Gastroesophageal sphincter (tissue), 4 donors: ENCODE results near the gene PCDH15. TPM values are rescaled to one million over a fixed set of nuclear protein-coding genes. Genes with fewer than 3 reads are reported as not detected.

Experiments used
- ATAC-seq: fragments of 150-250 bp; one replicate; pipeline ENCODE4 v1.9.1; 2016; ENCODE audit warnings: mild to moderate bottlenecking, moderate library complexity
- H3K27ac ChIP-seq, 4 donors: fragments of 200-600 bp; sonication (generic) in 3 of 4; 1 replicate in 3 of 4; 2 replicates in 1 of 4; pipeline ENCODE4 v1.5.1; 2016 to 2019
- H3K27me3 ChIP-seq: fragments of 200-600 bp; sonication (generic); one replicate; pipeline ENCODE4 v1.5.1; 2019
- H3K36me3 ChIP-seq, 2 donors: fragments of 200-600 bp; sonication (generic); one replicate each; pipeline ENCODE4 v1.5.1; 2019; ENCODE audit warnings: control low read depth in 1 of 2
- H3K4me1 ChIP-seq, 3 donors: fragments of 200-600 bp; sonication (generic); 1 replicate in 2 of 3; 2 replicates in 1 of 3; pipeline ENCODE4 v1.5.1; 2016 to 2019; ENCODE audit warnings: control low read depth in 2 of 3
- H3K4me3 ChIP-seq, 2 donors: fragments of 200-600 bp; sonication (generic); one replicate each; pipeline ENCODE4 v1.5.1; 2019; ENCODE audit warnings: mild to moderate bottlenecking in 1 of 2, moderate library complexity in 1 of 2
- H3K9me3 ChIP-seq, 3 donors: fragments of 200-600 bp; sonication (generic); one replicate each; pipeline ENCODE4 v1.5.1; 2017 to 2019; ENCODE audit warnings: control low read depth in 2 of 3
- EP300 ChIP-seq: sonication (generic); formaldehyde crosslinking; IDR thresholded peaks from one replicate; pipeline ENCODE4 v1.6.1; 2017; ENCODE audit warnings: antibody characterized with exemption, mild to moderate bottlenecking
- POLR2A ChIP-seq, 2 donors: fragments of 450-650 bp; IDR thresholded peaks; one replicate each; pipeline ENCODE4 v1.6.1; 2017; ENCODE audit warnings: antibody characterized with exemption in 2 of 2, mild to moderate bottlenecking in 2 of 2, moderate library complexity in 1 of 2
- POLR2AphosphoS5 ChIP-seq: sonication (generic); formaldehyde crosslinking; IDR thresholded peaks from one replicate; pipeline ENCODE4 v1.6.1; 2017; ENCODE audit warnings: antibody characterized with exemption
- WGBS, 2 donors: methylation state at CpG; one replicate each; pipeline ENCODE4 v1.1.5; 2018; ENCODE audit warnings: low coverage in 1 of 2; 5-methylcytosine and 5-hydroxymethylcytosine counted together
- total RNA-seq, 4 donors: library from RNA; depleted of rRNA; stranded (reverse); fragments of >200 nt; gene quantifications; one replicate each; pipeline ENCODE4 v1.1.0, GENCODE V29; 2016
- TF ChIP-seq, protein P1 (sequence below), 4 experiments: fragments of 200-600 bp in 2 of 4; fragments of 450-650 bp in 2 of 4; sonication (generic) in 1 of 4; IDR thresholded peaks; one replicate each; pipeline ENCODE4 v1.5.1; 2017 to 2019; ENCODE audit warnings: antibody characterized with exemption in 4 of 4, mild to moderate bottlenecking in 2 of 4, moderate library complexity in 2 of 4

PCDH15 gene
- total RNA-seq, 4 donors from 2014 or later, result 0.10 to 0.50 (median 0.27) TPM; not detected in 1

DNA sequence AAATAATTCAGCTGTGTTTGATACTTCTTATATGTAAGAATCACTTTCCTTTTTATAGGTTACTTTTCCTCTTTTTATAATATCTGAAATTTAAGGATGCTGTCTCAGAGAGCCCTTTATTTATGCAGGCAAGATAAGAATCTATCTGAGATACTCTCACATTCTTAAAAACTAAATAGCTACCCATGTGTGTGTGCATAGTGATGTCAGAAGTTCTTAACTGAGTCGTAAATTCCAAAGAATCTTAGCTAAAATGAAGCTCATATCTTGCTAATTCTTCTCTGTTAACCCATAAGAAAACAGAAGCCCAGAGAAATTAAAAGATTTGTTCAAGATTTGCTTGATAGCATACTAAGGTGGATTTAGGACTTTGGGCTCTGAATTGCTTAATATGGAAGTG is 118.5 kb downstream of the PCDH15 start:
- no peaks in the 10 kb centered on the region for H3K9me3 ChIP-seq
- ATAC-seq, result no peak
- H3K4me1 ChIP-seq, result no peaks in the 10 kb centered on the region
- WGBS, 2 donors, result 36 to 67% methylated on average over 1 of the region's 1 CpG
- no peaks in the 10 kb centered on the region for H3K36me3 ChIP-seq
- H3K4me3 ChIP-seq, result no peak overlapping the region
- H3K27me3 ChIP-seq, result no peaks in the 10 kb centered on the region
- no peak overlapping the region for H3K27ac ChIP-seq
- no peak for TF ChIP-seq POLR2AphosphoS5
- TF ChIP-seq EP300, result no peak

- WGBS, 2 donors, result 88 to 90% methylated on average over 1 to 2 of the region's 2 CpGs
- ATAC-seq, result no peak
- Histone ChIP-seq H3K27me3 (no peaks in the 10 kb centered on the region), H3K4me1 (no peaks in the 10 kb centered on the region), H3K9me3 (no peaks in the 10 kb centered on the region), H3K27ac (no peak overlapping the region), H3K36me3 (no peaks in the 10 kb centered on the region), H3K4me3 (no peak overlapping the region)
- TF ChIP-seq, protein P1, sequence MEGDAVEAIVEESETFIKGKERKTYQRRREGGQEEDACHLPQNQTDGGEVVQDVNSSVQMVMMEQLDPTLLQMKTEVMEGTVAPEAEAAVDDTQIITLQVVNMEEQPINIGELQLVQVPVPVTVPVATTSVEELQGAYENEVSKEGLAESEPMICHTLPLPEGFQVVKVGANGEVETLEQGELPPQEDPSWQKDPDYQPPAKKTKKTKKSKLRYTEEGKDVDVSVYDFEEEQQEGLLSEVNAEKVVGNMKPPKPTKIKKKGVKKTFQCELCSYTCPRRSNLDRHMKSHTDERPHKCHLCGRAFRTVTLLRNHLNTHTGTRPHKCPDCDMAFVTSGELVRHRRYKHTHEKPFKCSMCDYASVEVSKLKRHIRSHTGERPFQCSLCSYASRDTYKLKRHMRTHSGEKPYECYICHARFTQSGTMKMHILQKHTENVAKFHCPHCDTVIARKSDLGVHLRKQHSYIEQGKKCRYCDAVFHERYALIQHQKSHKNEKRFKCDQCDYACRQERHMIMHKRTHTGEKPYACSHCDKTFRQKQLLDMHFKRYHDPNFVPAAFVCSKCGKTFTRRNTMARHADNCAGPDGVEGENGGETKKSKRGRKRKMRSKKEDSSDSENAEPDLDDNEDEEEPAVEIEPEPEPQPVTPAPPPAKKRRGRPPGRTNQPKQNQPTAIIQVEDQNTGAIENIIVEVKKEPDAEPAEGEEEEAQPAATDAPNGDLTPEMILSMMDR (IDR thresholded peaks at IDR 0.05), result no peak
- no peak for TF ChIP-seq POLR2A (IDR thresholded peaks at IDR 0.05)
- TF ChIP-seq POLR2AphosphoS5, result no peak
- no peak for TF ChIP-seq EP300
Observed at GRCh38 chr10:54681136-54681535, 119.9 kb downstream of the PCDH15 start.

GRCh38 chr10:54667136-54667535 is 133.9 kb downstream of the PCDH15 start:
- Histone ChIP-seq H3K36me3 (no peaks in the 10 kb centered on the region), H3K27me3 (no peaks in the 10 kb centered on the region), H3K27ac (no peak overlapping the region), H3K4me1 (no peaks in the 10 kb centered on the region), H3K9me3 (no peaks in the 10 kb centered on the region), H3K4me3 (no peak overlapping the region)
- ATAC-seq, result no peak
- WGBS, 2 donors, result 82 to 89% methylated on average over 1 of the region's 1 CpG
- TF ChIP-seq POLR2A (IDR thresholded peaks at IDR 0.05) (no peak), POLR2AphosphoS5 (no peak)
- TF ChIP-seq, protein P1 (IDR thresholded peaks at IDR 0.05), result no peak

GRCh38 chr10:54666192-54666591 is 134.8 kb downstream of the PCDH15 start:
- Histone ChIP-seq H3K4me3 (no peak overlapping the region), H3K9me3 (no peaks in the 10 kb centered on the region), H3K27me3 (no peaks in the 10 kb centered on the region), H3K27ac (no peak overlapping the region), H3K36me3 (no peaks in the 10 kb centered on the region), H3K4me1 (no peaks in the 10 kb centered on the region)
- TF ChIP-seq POLR2A (IDR thresholded peaks at IDR 0.05) (no peak), EP300 (no peak), POLR2AphosphoS5 (no peak)
- TF ChIP-seq, protein P1 (IDR thresholded peaks at IDR 0.05), result no peak
- no peak for ATAC-seq

DNA sequence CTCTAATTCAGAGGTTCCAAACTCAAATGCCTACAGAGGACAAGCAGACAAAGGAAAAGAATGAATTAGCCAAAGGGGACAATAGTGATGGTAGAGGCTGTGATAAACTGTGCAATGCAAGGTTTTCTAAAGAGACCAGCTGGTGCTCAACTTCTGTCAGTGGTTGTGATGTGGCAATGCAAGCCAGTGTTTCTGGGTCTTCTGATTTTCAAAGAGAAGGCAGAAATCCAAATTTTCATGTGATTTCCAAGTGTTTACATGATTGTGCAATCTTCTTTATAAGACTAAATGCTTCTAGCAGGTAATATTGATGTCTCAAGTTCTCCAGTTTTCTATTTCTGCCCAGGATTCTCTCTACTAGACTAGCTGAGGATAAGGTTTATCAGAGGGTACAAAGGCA is 135.9 kb downstream of the PCDH15 start:
- H3K4me3 ChIP-seq, result no peak overlapping the region
- TF ChIP-seq EP300, result no peak
- TF ChIP-seq, protein P1 (IDR thresholded peaks at IDR 0.05), result no peak
- no peak for TF ChIP-seq POLR2A (IDR thresholded peaks at IDR 0.05)
- TF ChIP-seq POLR2AphosphoS5, result no peak
- ATAC-seq, result no peak
- no peak overlapping the region for H3K27ac ChIP-seq
- H3K9me3 ChIP-seq, result no peaks in the 10 kb centered on the region
- no peaks in the 10 kb centered on the region for H3K27me3 ChIP-seq
- H3K4me1 ChIP-seq, result no peaks in the 10 kb centered on the region
- no peaks in the 10 kb centered on the region for H3K36me3 ChIP-seq

GRCh38 chr10:54660397-54660796 is 140.6 kb downstream of the PCDH15 start:
- ATAC-seq, result no peak
- Histone ChIP-seq H3K36me3 (no peaks in the 10 kb centered on the region), H3K27me3 (no peaks in the 10 kb centered on the region), H3K4me3 (no peak overlapping the region), H3K4me1 (no peaks in the 10 kb centered on the region), H3K27ac (no peak overlapping the region), H3K9me3 (no peaks in the 10 kb centered on the region)
- TF ChIP-seq EP300, result no peak
- TF ChIP-seq POLR2AphosphoS5, result no peak
- no peak for TF ChIP-seq POLR2A (IDR thresholded peaks at IDR 0.05)
- TF ChIP-seq, protein P1 (IDR thresholded peaks at IDR 0.05), result no peak
